Small intestine (tissue), 7 donors: Measurements from ENCODE around the gene MFSD6. TPM values are rescaled to one million over a fixed set of nuclear protein-coding genes. Genes with fewer than 3 reads are reported as not detected.
"Not testable (repeated sequence)": the region's sequence is repeated elsewhere in the genome, so short reads cannot be mapped to it uniquely, and the experiment has no call there.

ENCODE experiments used
- DNase-seq, 2 donors: peaks; one replicate each; pipeline versions ENCODE4 v3.0.0 to v3.0.0-alpha.2; 2013
- FAIRE-seq: peaks from 2 replicates; lab custom pipeline; 2012; peaks lifted over from hg19 to GRCh38; lab: Jason Lieb, UNC
- H3K27ac ChIP-seq, 3 donors: one replicate each; pipeline ENCODE4 v1.5.1; 2013; ENCODE audit warnings: low read length in 2 of 3, mild to moderate bottlenecking in 2 of 3, control low read depth in 1 of 3, inconsistent platforms in 1 of 3, low read depth in 1 of 3, moderate library complexity in 1 of 3
- H3K27me3 ChIP-seq, 3 donors: one replicate each; pipeline ENCODE4 v1.6.1; 2013; ENCODE audit warnings: low read length in 3 of 3, inconsistent platforms in 1 of 3; ENCODE audit not compliant: control insufficient read depth in 3 of 3, insufficient read depth in 3 of 3
- H3K36me3 ChIP-seq, 3 donors: one replicate each; pipeline ENCODE4 v1.6.1; 2013; ENCODE audit warnings: low read length in 3 of 3, inconsistent platforms in 1 of 3, low read depth in 1 of 3, mild to moderate bottlenecking in 1 of 3, moderate library complexity in 1 of 3; ENCODE audit not compliant: control insufficient read depth in 3 of 3, insufficient read depth in 2 of 3
- H3K4me1 ChIP-seq, 3 donors: one replicate each; pipeline ENCODE4 v1.6.1; 2013; ENCODE audit warnings: low read length in 2 of 3, inconsistent platforms in 1 of 3, low read depth in 1 of 3, mild to moderate bottlenecking in 1 of 3, moderate library complexity in 1 of 3; ENCODE audit not compliant: control insufficient read depth in 3 of 3, insufficient read depth in 2 of 3
- H3K4me3 ChIP-seq, 3 donors: one replicate each; pipeline ENCODE4 v1.5.1; 2013; ENCODE audit warnings: low read length in 3 of 3, control low read depth in 1 of 3, inconsistent platforms in 1 of 3, low read depth in 1 of 3, mild to moderate bottlenecking in 1 of 3, moderate library complexity in 1 of 3
- H3K9me3 ChIP-seq, 2 donors: one replicate each; pipeline ENCODE4 v1.6.1; 2013; ENCODE audit warnings: low read depth in 1 of 2, low read length in 1 of 2; ENCODE audit not compliant: control insufficient read depth in 2 of 2, insufficient read depth in 1 of 2
- WGBS, 3 donors: extraction: QIAGEN DNeasy Blood & Tissue Kit; methylation state at CpG; one replicate each; pipeline ENCODE4 v1.1.7; 2013; 5-methylcytosine and 5-hydroxymethylcytosine counted together
- polyA plus RNA-seq, 4 donors: library from polyadenylated mRNA; stranded (reverse) in 3 of 4; unstranded in 1 of 4; fragments of 200-250 nt in 3 of 4; fragments of 120-200 nt in 1 of 4; gene quantifications; one replicate each; pipeline versions ENCODE4 v1.2.1 to v1.2.3, GENCODE V29; 2013
- donor health status: healthy with polysubstance abuse.
- donor health status: control.
- donor health status: control.
- donor health status: Bipolar disorder and iron deficiency.
- donor health status: healthy.

Gene MFSD6
- polyA plus RNA-seq, 4 donors = 5.9 to 24.4 (median 15.1) TPM

DNA sequence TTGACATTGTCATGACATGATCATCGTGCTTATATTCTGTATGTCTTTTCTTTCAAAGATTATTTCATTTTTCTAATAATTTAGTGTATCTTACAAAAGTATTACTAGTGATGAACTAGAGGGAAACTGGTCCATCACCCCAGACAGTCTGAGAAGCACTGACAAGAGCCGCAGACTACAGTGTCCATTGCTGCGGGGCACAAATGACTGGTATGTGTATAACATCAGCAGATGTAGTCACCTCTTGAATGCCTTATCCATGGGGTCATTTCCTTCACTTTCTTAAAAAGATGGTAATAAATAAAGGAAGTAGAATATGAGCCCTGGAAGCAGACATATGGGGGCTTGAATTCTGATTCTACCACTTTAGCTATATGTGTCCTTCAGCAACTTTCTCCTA lies 96.8 kb downstream of the MFSD6 start:
- H3K4me1 ChIP-seq = peaks cover 0 to 4% (median 3%) of the 10 kb centered on the region in 3 donors
- no peak for DNase-seq
- H3K9me3 ChIP-seq = no peaks in the 10 kb centered on the region
- H3K4me3 ChIP-seq = no peak overlapping the region
- WGBS, 3 donors = 96 to 98% (median 97%) methylated on average over 3 of the region's 3 CpGs
- H3K27ac ChIP-seq = no peak overlapping the region
- no peaks in the 10 kb centered on the region for H3K27me3 ChIP-seq
- peaks cover 2 to 17% (median 16%) of the 10 kb centered on the region in 3 donors for H3K36me3 ChIP-seq
- FAIRE-seq = no peak

DNA sequence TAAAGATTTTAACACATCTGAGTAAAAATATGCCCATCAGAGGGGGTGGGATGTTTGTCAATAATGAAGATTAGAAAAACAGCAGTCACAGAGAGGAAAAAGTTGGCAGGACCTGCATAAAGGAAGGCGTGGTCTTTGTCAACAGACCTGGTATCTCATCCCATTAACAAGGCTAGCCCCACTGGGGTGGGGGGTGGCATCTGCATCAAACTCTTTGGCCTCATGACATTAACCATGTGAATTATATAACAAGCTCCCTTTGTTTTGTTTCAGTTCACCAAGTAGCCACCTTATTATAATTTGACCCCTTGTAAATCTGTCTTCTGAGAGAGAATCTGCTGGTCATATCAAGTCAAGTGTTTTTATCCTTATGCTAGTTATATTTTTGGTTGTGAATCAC lies 97.5 kb downstream of the MFSD6 start:
- H3K27me3 ChIP-seq = no peaks in the 10 kb centered on the region
- H3K36me3 ChIP-seq = peaks cover 2 to 18% (median 11%) of the 10 kb centered on the region in 3 donors
- 65 to 76% (median 69%) methylated on average over 1 of the region's 1 CpG for WGBS, 3 donors
- H3K4me1 ChIP-seq = peaks cover 0 to 4% (median 3%) of the 10 kb centered on the region in 3 donors
- H3K4me3 ChIP-seq = no peak overlapping the region
- DNase-seq (no peak), FAIRE-seq (no peak)
- no peaks in the 10 kb centered on the region for H3K9me3 ChIP-seq
- no peak overlapping the region for H3K27ac ChIP-seq

DNA sequence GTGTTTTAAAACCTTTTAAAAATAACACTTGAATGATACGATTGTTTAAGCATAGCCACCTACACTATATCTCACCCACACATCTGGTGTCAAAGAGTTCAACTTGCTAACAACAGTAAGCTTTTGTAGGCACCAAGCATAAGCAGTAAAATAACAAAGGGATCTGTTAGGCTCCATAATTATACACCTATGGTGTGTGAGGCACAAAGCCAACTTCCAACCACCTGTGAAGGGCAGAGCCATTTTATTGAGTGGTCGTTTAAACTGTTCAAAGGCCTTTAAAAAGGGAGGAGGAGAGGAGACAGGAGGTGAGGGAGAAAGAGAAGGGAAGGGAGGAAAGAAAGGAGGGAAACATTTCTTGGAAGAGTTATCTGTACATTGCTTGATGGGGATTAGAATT lies 98.5 kb downstream of the MFSD6 start:
- H3K27ac ChIP-seq = no peak overlapping the region
- no peak for DNase-seq
- H3K36me3 ChIP-seq = peaks cover 2 to 18% (median 11%) of the 10 kb centered on the region in 3 donors
- no peaks in the 10 kb centered on the region for H3K9me3 ChIP-seq
- H3K4me1 ChIP-seq = peaks cover 0 to 4% (median 3%) of the 10 kb centered on the region in 3 donors
- WGBS, 3 donors = 10 to 36% (median 25%) methylated on average over 2 of the region's 2 CpGs
- no peak overlapping the region for H3K4me3 ChIP-seq
- FAIRE-seq = no peak
- H3K27me3 ChIP-seq = no peaks in the 10 kb centered on the region

DNA sequence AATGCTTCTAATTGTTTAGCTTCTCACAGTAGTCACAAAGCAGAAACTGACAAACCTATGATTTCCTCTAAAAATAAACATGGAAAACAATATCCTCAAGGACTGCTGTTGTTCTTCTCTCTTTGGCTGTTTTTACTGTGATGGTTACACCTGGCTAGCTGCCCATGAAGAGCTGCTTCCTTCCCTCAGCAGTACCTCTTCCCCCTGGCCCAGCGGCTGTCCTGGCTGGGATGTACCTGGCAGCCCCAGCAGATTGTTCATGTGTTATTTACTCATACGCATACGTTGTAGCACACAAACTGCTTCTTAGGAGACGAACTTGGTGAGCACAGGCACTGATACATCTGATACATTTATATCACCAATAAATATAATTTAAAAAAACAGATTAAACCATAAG lies 99.0 kb downstream of the MFSD6 start:
- no peak for FAIRE-seq
- Histone ChIP-seq H3K27ac (no peak overlapping the region), H3K4me3 (no peak overlapping the region), H3K4me1 (peaks cover 0 to 4% (median 3%) of the 10 kb centered on the region in 3 donors), H3K27me3 (no peaks in the 10 kb centered on the region), H3K9me3 (no peaks in the 10 kb centered on the region), H3K36me3 (peaks cover 2 to 18% (median 10%) of the 10 kb centered on the region in 3 donors)
- WGBS, 3 donors = 54 to 87% (median 63%) methylated on average over 4 of the region's 4 CpGs
- DNase-seq = no peak

DNA sequence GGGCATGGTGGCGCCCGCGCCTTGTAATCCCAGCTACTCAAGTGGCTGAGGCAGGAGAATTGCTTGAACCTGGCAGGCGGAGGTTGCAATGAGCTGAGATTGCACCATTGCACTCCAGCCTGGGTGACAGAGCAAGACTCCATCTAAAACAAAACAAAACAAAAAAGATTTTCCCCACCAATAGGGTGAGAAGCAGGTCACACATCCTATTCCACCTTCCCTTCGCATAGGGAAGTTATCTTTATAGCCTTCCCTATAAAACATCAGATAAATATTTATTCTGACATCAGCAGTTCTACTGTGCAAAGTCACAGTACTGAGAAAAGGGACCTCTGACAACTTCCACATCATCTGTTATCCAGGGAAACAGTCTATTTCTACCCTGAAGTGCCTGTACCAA lies 101.7 kb downstream of the MFSD6 start:
- H3K36me3 ChIP-seq = peaks cover 0 to 12% (median 2%) of the 10 kb centered on the region in 3 donors
- H3K27me3 ChIP-seq, H3K9me3 ChIP-seq, DNase-seq, H3K27ac ChIP-seq, FAIRE-seq, H3K4me1 ChIP-seq, H3K4me3 ChIP-seq: not testable (repeated sequence)
- WGBS, 3 donors = 82 to 87% (median 83%) methylated on average over 5 of the region's 5 CpGs

DNA sequence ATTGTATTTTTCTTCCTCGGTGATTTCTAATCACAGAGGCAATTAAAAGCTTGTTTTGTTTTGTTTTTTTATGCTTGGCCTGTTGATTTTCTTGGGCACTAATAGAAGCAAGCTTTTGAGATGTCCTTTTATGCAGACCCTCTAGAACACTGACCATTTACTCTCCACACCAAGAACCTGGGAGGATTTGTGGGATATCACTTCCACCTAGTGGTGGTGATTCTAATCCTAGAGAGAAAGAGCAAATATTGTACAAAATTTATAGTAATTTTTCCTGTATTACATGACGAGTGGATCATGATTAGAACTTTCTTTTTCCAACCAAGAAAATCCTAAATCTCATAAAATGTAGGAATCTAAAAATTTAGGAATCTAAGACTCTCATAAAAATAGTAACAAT lies 102.9 kb downstream of the MFSD6 start:
- Histone ChIP-seq H3K27me3 (no peaks in the 10 kb centered on the region), H3K9me3 (no peaks in the 10 kb centered on the region), H3K27ac (no peak overlapping the region), H3K4me1 (peaks cover 0 to 3% (median 0%) of the 10 kb centered on the region in 3 donors), H3K4me3 (no peak overlapping the region), H3K36me3 (peaks cover 0 to 11% (median 0%) of the 10 kb centered on the region in 3 donors)
- FAIRE-seq = no peak
- WGBS, 3 donors = 45 to 68% (median 64%) methylated on average over 2 of the region's 2 CpGs
- DNase-seq = no peak

DNA sequence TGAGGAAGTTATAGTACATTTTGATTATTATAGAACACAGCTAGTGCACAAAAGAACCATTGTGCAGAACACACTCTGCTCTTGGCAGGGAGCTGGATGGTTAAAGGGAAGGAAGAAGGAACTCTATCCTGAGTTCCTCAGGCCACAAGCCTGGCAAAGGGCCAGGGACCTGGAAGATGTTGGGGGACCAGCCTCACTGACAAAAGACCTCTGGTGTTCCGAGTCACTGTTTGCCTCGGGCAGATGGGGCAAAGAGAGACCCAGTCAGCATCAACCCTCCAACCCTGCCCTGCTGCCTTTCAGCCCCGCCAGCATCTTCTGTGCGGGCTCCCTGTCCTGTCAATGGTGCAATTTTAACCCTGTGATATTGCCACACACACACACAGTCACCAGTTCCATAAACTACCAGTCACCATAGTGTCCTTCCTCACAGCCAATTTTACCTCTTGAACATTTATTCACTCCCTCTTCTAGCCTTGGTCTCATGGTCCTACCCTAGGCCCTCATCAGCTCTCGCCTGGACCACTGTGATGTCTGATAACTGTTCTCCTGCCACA lies 104.5 kb downstream of the MFSD6 start:
- no peak for DNase-seq
- H3K27me3 ChIP-seq = no peaks in the 10 kb centered on the region
- no peak overlapping the region for H3K4me3 ChIP-seq
- H3K4me1 ChIP-seq = no peaks in the 10 kb centered on the region
- peaks cover 0 to 12% (median 0%) of the 10 kb centered on the region in 3 donors for H3K36me3 ChIP-seq
- H3K27ac ChIP-seq = no peak overlapping the region
- 85 to 91% (median 88%) methylated on average over 5 of the region's 5 CpGs for WGBS, 3 donors
- no peak for FAIRE-seq
- H3K9me3 ChIP-seq = no peaks in the 10 kb centered on the region

DNA sequence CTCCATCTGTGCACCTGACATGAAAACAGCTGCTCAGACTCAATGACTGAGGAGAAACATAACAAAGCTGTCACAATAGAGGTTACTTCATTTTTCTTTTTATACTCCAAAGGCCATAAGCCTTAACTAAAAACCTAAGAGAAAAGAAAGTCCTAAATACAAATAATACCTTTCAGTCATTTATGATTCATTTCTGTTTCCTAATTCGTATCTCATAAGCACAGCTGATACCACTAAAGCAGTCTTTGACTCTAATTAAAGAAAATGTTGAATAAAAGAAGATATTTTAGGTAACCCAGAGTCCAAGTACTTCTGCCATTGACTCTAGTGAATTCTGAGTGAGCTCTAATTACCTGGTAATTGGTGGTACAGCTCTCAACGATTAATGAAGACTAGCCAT lies 105.7 kb downstream of the MFSD6 start:
- H3K27ac ChIP-seq = no peak overlapping the region
- DNase-seq (no peak), FAIRE-seq (no peak)
- peaks cover 0 to 12% (median 0%) of the 10 kb centered on the region in 3 donors for H3K36me3 ChIP-seq
- no peaks in the 10 kb centered on the region for H3K4me1 ChIP-seq
- H3K27me3 ChIP-seq = no peaks in the 10 kb centered on the region
- no peaks in the 10 kb centered on the region for H3K9me3 ChIP-seq
- WGBS, 3 donors = 79 to 91% (median 86%) methylated on average over 2 of the region's 2 CpGs
- H3K4me3 ChIP-seq = no peak overlapping the region

DNA sequence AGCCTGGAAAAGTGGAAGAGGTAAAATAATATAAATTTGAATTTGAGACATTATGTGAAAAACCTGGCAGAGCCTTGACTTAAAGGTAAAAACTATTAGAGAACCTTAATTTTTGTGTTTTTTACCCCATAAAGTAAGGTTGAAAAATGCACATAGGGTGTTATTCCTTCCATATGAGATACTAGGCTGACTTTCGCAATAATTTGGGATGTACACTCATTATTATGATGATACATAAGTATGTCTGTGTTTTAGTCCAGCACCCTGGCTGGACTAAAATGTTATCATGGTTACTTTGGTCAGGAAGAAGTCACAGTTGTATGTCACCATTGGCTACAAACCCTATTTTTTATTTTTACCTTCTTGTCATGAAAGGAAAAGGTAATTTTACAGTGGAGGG lies 106.5 kb downstream of the MFSD6 start:
- Histone ChIP-seq H3K36me3 (peaks cover 0 to 12% (median 0%) of the 10 kb centered on the region in 3 donors), H3K27me3 (no peaks in the 10 kb centered on the region), H3K27ac (no peak overlapping the region), H3K4me1 (no peaks in the 10 kb centered on the region), H3K9me3 (no peaks in the 10 kb centered on the region), H3K4me3 (no peak overlapping the region)
- DNase-seq = no peak
- no peak for FAIRE-seq
- WGBS, 3 donors = 95 to 100% (median 97%) methylated on average over 1 of the region's 1 CpG
